HG03558 (cell line): ENCODE results near the gene LAMC3.
"Not testable (repeated sequence)": the region's sequence is repeated elsewhere in the genome, so short reads cannot be mapped to it uniquely, and the experiment has no call there.

Experiments
- ATAC-seq: cut with Tn5 transposase; IDR thresholded peaks from one replicate; pipeline ENCODE4 v1.9.1; 2021; ENCODE audit warnings: moderate number of reproducible peaks; ENCODE audit not compliant: unreplicated experiment; ENCODE audit errors: extremely low read depth

LAMC3 gene

DNA sequence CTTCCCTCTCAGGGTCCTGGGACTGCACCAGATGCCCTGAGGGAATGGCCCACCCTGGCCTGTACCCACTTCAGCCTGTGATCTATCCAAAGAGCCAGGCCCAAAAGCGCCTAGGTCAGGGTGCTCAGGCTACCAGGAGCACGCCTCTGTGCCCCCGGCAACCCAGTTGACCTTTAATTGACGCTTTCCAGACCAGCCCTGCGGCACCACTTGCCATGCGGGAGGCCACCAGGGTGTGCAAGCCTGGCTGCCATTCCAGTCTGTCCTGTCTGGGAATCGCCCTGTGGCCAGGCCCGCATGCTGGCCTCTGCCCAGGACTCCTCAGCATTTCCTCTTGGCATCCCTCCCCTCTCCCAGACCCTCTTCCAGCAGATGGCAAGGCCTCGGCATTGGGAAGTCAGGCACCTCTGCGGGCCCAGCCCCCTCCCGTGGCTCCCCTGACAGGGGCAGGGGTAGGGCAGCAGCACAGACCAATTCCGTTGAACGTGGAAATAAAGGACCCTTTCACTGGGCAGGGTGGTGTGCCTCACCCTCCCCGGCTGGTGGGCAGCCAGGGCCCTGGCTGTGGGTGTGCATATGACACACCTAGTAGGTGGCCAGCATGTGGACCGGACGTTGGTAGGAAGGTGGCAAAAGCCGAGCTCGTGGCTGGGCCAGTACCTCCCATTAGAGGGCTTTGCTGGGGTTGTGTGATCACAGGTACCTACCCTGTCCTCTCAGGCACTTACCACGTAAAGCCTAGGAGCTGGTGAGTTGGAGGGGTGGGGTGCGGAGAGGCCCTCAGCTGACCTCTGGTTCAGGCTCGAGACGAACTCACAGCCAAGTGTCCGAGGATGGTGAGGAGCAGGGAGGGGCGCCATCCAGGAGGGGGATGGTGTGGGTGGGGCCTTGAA lies 83.8 kb downstream of the LAMC3 start:
- no peak for ATAC-seq

DNA sequence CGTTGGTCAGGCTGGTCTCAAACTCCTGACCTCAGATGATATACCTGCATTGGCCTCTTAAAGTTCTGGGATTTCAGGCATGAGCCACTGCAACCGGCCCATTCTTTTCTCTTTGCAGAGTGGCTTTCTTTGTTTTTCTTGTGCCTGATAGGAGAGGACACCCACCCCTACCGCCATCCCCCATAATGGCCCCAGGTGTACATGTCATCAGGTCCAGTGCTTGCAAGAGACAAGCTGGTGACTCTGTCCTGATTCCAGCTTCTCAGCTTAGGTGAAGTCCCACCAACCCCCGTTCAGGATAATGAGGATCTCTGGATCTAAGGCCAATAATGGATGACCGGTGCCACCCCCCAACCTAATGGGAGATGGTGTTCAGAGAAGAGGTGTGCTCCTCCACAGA lies 85.0 kb downstream of the LAMC3 start:
- no peak for ATAC-seq

GRCh38 chr9:131094622-131095021 lies 85.6 kb downstream of the LAMC3 start:
- no peak for ATAC-seq

- ATAC-seq = no peak
Measured at GRCh38 chr9:131095666-131096268, 86.8 kb downstream of the LAMC3 start.

DNA sequence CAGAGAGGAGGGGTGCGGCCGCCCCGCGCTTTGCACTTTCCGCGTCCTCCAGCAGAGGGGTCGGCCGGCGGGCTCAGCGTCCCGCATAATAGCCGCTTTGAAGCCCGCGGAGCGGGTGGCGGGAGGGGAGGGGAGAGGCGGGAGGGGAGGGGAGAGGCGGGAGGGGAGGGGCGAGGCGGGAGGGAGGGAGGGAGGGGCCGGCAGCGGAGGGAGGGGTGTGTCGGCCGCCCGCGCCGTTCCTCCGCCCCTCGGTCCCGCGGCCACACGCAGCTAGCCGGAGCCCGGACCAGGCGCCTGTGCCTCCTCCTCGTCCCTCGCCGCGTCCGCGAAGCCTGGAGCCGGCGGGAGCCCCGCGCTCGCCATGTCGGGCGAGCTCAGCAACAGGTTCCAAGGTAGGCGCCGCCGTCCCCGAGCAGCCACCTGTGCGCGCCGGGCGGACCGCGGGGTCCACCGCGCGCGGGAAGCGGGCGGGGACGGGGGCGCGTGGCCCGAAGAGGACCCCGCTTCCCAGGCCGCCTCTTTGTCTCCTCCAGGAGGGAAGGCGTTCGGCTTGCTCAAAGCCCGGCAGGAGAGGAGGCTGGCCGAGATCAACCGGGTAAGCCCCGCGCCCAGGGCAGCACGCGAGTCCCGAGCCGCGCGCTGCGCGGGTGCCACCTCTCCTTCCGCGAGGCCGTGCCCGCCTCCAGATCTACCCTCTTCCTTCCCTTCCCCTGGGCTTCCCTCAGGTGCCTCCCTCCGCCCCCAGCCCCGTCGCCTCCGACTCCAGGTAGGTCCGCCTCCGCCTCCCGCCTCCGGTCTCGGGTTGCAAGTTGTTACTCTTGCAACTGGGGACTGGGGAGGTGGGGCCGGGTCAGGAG lies 87.5 kb downstream of the LAMC3 start, which contains the start of gene AIF1L:
TSS of gene AIF1L (plus strand) at position 263 of the 857 bp plus-strand sequence. CDS start at position 362, 99 bp downstream.
- no peak for ATAC-seq

DNA sequence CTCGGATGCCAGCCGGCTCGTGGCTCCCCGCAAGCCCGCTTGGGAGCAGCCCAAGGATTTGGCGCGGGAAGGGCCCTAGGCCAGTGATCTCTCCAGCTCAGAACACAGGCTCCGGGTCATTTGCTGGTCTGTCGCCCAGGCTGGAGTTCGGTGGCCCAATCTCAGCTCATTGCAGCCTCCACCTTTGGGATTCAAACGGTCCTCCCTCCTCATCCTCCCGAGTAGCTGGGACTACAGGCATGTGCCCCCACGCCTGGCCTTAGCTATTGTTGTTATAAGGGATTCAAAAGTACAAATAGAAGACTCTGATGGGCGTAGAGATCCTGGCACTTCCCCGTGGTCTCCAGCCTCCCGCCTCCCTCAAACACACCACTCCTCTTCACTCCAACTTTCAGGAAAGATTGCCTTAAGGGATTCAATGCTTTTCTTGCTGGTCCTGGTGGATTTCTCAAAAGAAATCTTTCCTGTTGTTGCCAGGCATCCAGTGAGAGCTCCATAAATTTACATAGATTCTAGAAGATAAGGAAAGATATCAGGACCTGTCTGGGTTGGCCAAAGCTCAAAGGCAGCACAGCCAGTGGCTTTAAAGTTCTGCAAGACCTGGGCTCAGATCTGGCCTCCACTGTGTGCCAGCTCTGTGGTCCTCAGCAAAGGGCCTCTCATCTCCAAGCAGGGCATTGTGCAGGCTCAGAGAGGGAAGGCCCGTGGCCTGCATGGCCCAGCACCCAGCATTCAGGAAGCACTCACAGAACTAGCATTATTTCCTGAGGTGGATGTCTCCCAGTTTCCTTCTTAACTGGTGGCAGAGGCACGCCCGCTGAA lies 88.4 kb downstream of the LAMC3 start:
- ATAC-seq = no peak

DNA sequence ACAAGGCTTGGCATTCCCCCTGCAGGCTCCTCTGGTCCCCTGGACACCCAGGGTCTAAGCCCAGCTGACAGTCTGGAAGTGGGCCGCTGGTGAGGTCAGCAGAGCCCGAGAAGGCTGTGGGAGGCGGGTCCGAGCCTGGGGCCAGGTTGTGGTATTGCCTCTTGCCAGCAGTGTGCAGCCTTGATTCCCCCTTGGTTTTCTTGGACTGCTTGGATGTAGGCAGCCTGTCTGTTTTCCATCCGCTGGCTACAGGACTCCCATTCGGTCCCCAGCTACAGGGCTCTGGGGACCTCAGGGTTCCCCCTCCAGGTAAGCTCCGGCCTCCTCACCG lies 88.9 kb downstream of the LAMC3 start:
- ATAC-seq = no peak

DNA sequence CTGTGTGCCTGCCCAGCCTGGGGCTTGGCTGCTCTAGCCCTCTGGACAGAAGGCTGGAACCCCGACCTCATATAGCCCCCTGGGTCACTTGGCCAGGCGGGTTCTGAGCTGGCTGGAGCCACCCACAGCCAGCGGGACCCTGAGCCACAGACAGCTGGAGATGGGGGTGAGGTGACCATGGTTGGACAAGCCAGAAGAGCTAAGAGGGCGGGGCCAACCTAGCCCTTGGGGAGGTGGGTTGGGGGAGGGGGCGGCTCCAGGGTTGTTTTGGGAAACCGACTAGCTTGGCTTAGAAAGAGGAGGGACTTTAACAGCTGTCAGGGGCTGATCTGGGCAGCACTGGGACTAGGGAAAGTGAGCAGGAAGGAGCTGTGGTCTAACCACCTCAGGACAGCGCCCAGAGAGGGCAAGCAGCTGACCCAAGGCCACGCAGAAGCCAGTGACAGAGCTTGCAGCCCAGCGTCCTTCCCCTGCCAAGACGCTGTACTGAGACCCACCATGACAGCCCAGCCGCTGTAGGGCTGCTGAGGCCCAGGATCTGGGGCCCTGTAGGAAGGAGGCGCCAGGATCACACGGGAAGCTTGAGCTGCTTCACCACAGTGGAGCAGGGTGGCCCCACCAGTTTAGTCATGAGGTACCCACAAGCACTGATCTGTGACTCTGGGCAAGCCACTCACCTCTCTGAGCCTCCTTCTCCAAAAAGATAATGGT lies 89.6 kb downstream of the LAMC3 start:
- no peak for ATAC-seq

DNA sequence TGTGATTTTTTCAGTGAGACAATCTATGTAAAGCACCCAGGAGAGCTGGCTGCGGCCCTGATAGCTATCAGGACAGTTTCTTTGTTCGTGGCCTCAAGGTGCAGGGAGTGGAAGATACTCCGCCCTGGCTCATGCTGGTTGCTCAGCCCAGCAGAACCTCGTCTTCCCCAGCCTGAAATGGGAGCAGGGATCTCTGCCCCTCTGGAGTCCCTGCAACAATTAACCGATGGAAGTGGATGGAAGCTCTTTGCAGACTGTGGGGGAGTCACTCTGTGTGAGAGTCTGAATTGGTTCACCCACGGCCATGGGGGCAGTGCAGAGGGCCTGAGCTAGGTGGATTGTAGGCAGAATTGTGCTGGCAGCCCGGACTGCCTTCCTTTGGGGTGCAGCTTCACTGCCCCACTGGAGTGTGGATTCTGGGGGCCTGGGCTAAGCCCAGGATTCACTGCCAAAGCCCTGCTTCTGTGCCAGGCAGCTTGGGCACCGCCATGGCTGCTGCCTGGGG lies 90.2 kb downstream of the LAMC3 start:
- no peak for ATAC-seq

- not testable (repeated sequence) for ATAC-seq
Measured at GRCh38 chr9:131099845-131100244, 90.9 kb downstream of the LAMC3 start.

DNA sequence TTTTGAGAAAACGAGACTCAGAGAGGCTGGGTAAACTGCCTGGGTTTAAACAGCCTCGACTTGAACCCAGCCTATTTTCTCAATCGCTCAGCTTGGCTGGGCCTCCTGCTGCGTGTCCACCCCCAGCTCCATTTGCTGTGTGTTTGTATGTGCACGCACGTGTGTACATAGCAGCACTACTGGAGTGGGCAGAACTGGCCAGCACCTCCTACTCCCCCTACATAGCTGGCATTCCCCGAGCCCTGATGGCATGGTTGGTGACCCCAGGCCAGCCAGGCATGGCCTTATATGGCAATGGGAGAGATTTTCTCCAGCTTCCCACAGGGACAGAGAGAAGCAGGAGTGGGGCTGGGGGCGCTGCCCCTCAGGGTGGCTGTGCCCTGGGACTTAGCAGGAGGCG lies 91.5 kb downstream of the LAMC3 start:
- no peak for ATAC-seq

DNA sequence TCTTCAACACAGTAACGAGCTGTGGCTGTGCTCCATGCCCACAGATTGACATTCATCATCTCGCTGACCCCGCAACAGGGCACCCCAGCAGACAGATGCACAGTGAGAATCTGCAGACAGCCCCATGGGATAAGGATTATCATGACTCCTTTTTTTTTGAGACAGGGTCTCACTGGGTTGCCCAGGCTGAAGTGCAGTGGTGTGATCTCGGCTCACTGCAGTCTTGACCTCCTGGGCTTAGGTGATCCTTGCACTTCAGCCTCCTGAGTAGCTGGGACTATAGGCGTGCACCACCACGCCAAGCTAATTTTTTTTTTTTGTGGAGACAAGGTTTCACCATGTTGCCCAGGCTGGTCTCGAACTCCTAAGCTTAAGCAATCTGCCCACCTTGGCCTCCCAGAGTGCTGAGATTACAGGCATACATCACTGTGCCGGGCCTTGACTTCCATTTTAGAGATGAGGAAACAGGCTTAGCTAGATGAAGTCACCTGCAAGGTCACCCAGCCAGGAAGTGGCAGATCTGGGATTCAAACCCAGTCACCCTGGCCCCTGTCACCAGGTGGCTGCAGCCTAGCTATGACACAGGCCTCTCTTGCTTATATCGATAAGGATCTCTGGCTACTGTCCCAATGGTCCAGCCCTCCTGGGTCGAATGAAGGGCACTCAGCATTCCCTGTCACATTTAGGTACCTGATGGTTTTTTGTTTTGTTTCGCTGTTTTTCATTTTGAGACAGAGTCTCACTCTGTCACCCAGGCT lies 92.4 kb downstream of the LAMC3 start:
- ATAC-seq = no peak

DNA sequence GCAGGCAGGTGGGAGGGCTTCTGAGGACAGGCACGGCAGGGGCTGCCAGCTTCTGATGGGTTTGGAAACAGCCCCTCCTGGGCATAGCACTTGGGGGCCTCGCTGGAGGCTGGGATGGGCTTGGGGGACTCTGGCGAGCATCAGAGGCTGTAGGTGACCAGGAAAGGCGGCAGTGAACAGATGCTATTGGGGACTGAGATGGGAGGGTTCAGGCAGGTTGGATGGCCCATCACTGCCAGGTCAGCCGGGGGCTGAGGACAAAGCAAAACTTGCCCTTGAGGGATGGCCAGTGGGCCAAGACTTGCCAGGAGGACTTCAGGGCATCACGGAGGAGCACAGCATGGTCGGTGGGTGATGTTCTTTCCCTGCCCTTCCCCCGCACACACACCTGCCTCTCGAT lies 94.0 kb downstream of the LAMC3 start:
- no peak for ATAC-seq

GRCh38 chr9:131103535-131103934 lies 94.6 kb downstream of the LAMC3 start:
- ATAC-seq = no peak

DNA sequence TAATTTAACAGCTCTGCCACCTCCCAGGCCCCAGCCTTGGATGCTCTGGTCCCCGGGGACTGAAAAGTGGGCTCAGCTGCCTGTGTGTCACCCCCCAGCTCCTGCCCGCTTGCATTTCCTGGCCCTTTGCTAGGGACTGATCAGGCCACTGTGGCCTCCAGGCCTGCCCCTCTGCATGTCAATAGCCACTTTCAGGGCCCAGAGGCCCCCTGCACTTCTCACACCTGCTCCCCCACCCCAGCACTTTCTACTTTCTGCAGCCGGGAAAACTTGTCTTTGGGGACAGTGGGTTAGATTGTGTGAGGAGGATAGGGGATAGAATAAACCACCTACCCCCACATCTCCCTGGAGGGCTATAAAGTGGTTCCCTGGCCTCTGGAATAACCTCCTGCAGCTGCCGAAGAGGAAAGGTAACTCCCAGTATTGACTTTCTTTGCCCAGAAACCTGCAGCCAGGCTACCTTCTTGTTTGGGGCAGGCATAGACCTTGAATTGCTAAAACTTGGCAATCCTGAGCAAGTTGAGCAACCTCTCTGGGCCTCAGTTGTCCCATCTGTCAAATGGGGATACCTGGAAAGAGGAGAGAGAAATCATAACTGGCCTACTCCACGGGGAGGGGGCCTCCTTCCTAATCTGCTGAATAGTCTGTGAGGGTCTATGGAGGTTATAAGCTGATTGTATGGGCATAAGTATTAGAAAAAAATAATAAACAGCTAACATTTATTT lies 95.2 kb downstream of the LAMC3 start:
- ATAC-seq = no peak

GRCh38 chr9:131105952-131106351 lies 97.0 kb downstream of the LAMC3 start:
- no peak for ATAC-seq

GRCh38 chr9:131107760-131108159 lies 98.8 kb downstream of the LAMC3 start:
- no peak for ATAC-seq
